ENCODE measurements around the gene NCF4. TPM values are rescaled to one million over a fixed set of nuclear protein-coding genes. Genes with fewer than 3 reads are reported as not detected.

Gene NCF4
- total and polyA plus RNA-seq, 11 donors = 1.9 to 33.3 (median 4.5) TPM

- intact Hi-C loops (cut with DNase I) = no loop called here
- WGBS, 4 donors = 85 to 87% (median 87%) methylated on average over 14 to 19 of the region's 19 CpGs
- Histone ChIP-seq H3K9me3 (no peaks in the 10 kb centered on the region), H3K27ac (no peak overlapping the region), H3K4me1 (peaks cover 0 to 26% (median 0%) of the 10 kb centered on the region in 12 donors), H3K27me3 (peaks cover 0 to 42% (median 6%) of the 10 kb centered on the region in 9 donors), H3K36me3 (peaks cover 0 to 80% (median 0%) of the 10 kb centered on the region in 9 donors), H3K4me3 (no peak overlapping the region)
- ATAC-seq (no peak), DNase-seq (no peak)
- TF ChIP-seq POLR2A (IDR thresholded peaks at IDR 0.05) (no peak), CTCF (IDR thresholded peaks at IDR 0.05) (no peak)
Observed at GRCh38 chr22:36925388-36926290, 64.8 kb downstream of the NCF4 start.

- Histone ChIP-seq H3K9me3 (no peaks in the 10 kb centered on the region), H3K27ac (no peak overlapping the region), H3K4me3 (no peak overlapping the region), H3K27me3 (peaks cover 0 to 42% (median 6%) of the 10 kb centered on the region in 9 donors), H3K4me1 (peaks cover 0 to 21% (median 0%) of the 10 kb centered on the region in 12 donors), H3K36me3 (peaks cover 0 to 85% (median 0%) of the 10 kb centered on the region in 9 donors)
- DNase-seq (no peak), ATAC-seq (no peak)
- WGBS, 4 donors = 87 to 92% (median 89%) methylated on average over 6 of the region's 6 CpGs
- TF ChIP-seq POLR2A (IDR thresholded peaks at IDR 0.05) (no peak), CTCF (IDR thresholded peaks at IDR 0.05) (no peak)
- intact Hi-C loops (cut with DNase I) = no loop called here
Observed at GRCh38 chr22:36926309-36926708, 65.5 kb downstream of the NCF4 start.

- H3K9me3 ChIP-seq = no peaks in the 10 kb centered on the region
- DNase-seq = no peak
- H3K4me3 ChIP-seq = no peak overlapping the region
- WGBS, 4 donors = 71 to 75% (median 72%) methylated on average over 11 to 14 of the region's 14 CpGs
- TF ChIP-seq POLR2A (IDR thresholded peaks at IDR 0.05) (no peak), CTCF (IDR thresholded peaks at IDR 0.05) (no peak)
- H3K36me3 ChIP-seq = peaks cover 0 to 89% (median 0%) of the 10 kb centered on the region in 9 donors
- intact Hi-C loops (cut with DNase I) = no loop called here
- peaks cover 0 to 42% (median 6%) of the 10 kb centered on the region in 9 donors for H3K27me3 ChIP-seq
- no peak for ATAC-seq
- H3K4me1 ChIP-seq = peaks cover 0 to 16% (median 0%) of the 10 kb centered on the region in 12 donors
- no peak overlapping the region for H3K27ac ChIP-seq
Observed at GRCh38 chr22:36926721-36927435, 66.1 kb downstream of the NCF4 start.

Other genes with a start within 250 kb of the NCF4 start
- gene CACNG2, start 157.3 kb upstream of the NCF4 start, total RNA-seq = not detected
- gene CACNG2, start 157.3 kb upstream of the NCF4 start, polyA plus RNA-seq = not detected
- gene IFT27, start 84.9 kb upstream of the NCF4 start, total RNA-seq = 10 to 100 TPM; 18.9 to 33.8 (median 25.8) TPM
- gene IFT27, start 84.9 kb upstream of the NCF4 start, polyA plus RNA-seq = 10 to 100 TPM; 18.4 to 36.7 TPM
- not detected for gene PVALB, start 44.0 kb upstream of the NCF4 start, total RNA-seq
- not detected for gene PVALB, start 44.0 kb upstream of the NCF4 start, polyA plus RNA-seq
- gene CSF2RB, start 52.6 kb downstream of the NCF4 start, total RNA-seq = 10 to 100 TPM in 1 of 9 donors, 1 to 10 TPM in 8; 1.5 to 39.4 (median 2.3) TPM
- 1 to 10 TPM in 1 of 2 donors, under 1 TPM in 1; 0.69 to 1.4 TPM for gene CSF2RB, start 52.6 kb downstream of the NCF4 start, polyA plus RNA-seq
- gene TST, start 158.4 kb downstream of the NCF4 start, total RNA-seq = 100 to 1,000 TPM in 2 of 9 donors, 10 to 100 TPM in 7; 35.8 to 143 (median 58.1) TPM
- 10 to 100 TPM; 57.3 to 89.8 TPM for gene TST, start 158.4 kb downstream of the NCF4 start, polyA plus RNA-seq
- gene MPST, start 158.7 kb downstream of the NCF4 start, total RNA-seq = 100 to 1,000 TPM in 2 of 9 donors, 10 to 100 TPM in 7; 27.5 to 157 (median 52.9) TPM
- 100 to 1,000 TPM; 133 to 134 TPM for gene MPST, start 158.7 kb downstream of the NCF4 start, polyA plus RNA-seq
- 10 to 100 TPM; 10.8 to 62.0 (median 17.3) TPM for gene KCTD17, start 190.7 kb downstream of the NCF4 start, total RNA-seq
- gene KCTD17, start 190.7 kb downstream of the NCF4 start, polyA plus RNA-seq = 10 to 100 TPM; 17.1 to 27.3 TPM
- under 1 TPM in 1 of 9 donors, not detected in 8; 0.91 TPM for gene TMPRSS6, start 248.7 kb downstream of the NCF4 start, total RNA-seq
- gene TMPRSS6, start 248.7 kb downstream of the NCF4 start, polyA plus RNA-seq = not detected